ENCODE results near the gene GRIN2C. TPM values are rescaled to one million over a fixed set of nuclear protein-coding genes. Genes with fewer than 3 reads are reported as not detected.

Gene GRIN2C
- total RNA-seq, 1 experiment from 2014 or later: 0.11 TPM

GRCh38 chr17:74901353-74902135, 41.9 kb upstream of the GRIN2C start:
- TF ChIP-seq, protein P1, sequence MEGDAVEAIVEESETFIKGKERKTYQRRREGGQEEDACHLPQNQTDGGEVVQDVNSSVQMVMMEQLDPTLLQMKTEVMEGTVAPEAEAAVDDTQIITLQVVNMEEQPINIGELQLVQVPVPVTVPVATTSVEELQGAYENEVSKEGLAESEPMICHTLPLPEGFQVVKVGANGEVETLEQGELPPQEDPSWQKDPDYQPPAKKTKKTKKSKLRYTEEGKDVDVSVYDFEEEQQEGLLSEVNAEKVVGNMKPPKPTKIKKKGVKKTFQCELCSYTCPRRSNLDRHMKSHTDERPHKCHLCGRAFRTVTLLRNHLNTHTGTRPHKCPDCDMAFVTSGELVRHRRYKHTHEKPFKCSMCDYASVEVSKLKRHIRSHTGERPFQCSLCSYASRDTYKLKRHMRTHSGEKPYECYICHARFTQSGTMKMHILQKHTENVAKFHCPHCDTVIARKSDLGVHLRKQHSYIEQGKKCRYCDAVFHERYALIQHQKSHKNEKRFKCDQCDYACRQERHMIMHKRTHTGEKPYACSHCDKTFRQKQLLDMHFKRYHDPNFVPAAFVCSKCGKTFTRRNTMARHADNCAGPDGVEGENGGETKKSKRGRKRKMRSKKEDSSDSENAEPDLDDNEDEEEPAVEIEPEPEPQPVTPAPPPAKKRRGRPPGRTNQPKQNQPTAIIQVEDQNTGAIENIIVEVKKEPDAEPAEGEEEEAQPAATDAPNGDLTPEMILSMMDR (conservative IDR thresholded peaks at IDR 0.05): no peak
- no peak for TF ChIP-seq EZH2 (IDR thresholded peaks at IDR 0.05; ENCODE audit: low read depth)
- Histone ChIP-seq H4K20me1 (ENCODE audit: insufficient read depth) (no peaks in the 10 kb centered on the region), H3F3A (ENCODE audit: insufficient read depth, low read depth) (no peaks in the 10 kb centered on the region), H3K4me3 (no peak overlapping the region), H3K9me2 (ENCODE audit: insufficient read depth) (no peaks in the 10 kb centered on the region), H3K9me3 (ENCODE audit: insufficient read depth, low read depth) (no peaks in the 10 kb centered on the region), H3K4me2 (no peak overlapping the region), H3K4me1 (replicated peaks; ENCODE audit: insufficient read depth) (no peaks in the 10 kb centered on the region), H3K27me3 (ENCODE audit: insufficient read depth, low read depth) (peaks cover 20% of the 10 kb centered on the region), H3K36me3 (ENCODE audit: low read depth) (no peaks in the 10 kb centered on the region), H3K79me2 (ENCODE audit: low read depth) (no peaks in the 10 kb centered on the region), H2AFZ (no peak overlapping the region), H3K27ac (no peak overlapping the region)
- ChIA-PET CTCF (no interaction called here), POLR2A (ENCODE audit: unreplicated experiment) (no interaction called here)
- no peak for DNase-seq
- intact Hi-C loops (cut with micrococcal nuclease; ENCODE audit: unreplicated experiment): no loop called here
- BruUV-seq (replicated peaks): no TSS peak

DNA sequence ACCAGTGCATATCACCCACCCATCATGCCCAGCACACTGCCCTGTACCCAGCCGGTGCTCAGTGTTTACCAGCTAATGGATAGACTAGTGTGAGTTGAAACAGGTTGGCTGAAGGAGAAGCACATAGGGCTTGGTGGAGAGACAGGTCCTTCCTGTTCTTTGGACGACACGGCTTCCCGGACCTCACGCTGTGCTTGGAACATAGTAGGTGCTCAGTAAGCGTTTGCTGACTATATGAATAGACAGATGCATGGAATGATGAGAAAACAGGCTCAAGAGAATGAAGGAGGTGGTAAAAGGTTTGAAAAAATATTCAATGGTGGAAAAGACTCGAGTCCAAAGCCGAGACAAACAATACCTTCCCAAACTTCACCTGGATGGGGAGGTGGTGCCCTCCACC, 40.5 kb upstream of the GRIN2C start:
- no peak for DNase-seq
- H3K27ac ChIP-seq: no peak overlapping the region
- H3K4me1 ChIP-seq (replicated peaks; ENCODE audit: insufficient read depth): no peaks in the 10 kb centered on the region
- TF ChIP-seq, protein P1 (conservative IDR thresholded peaks at IDR 0.05): no peak
- TF ChIP-seq EZH2 (IDR thresholded peaks at IDR 0.05; ENCODE audit: low read depth): no peak
- H3K4me3 ChIP-seq: no peak overlapping the region
- H3F3A ChIP-seq (ENCODE audit: insufficient read depth, low read depth): no peaks in the 10 kb centered on the region
- BruUV-seq (replicated peaks): no TSS peak
- no peaks in the 10 kb centered on the region for H3K79me2 ChIP-seq (ENCODE audit: low read depth)
- no peak overlapping the region for H3K4me2 ChIP-seq
- H3K9me3 ChIP-seq (ENCODE audit: insufficient read depth, low read depth): no peaks in the 10 kb centered on the region
- intact Hi-C loops (cut with micrococcal nuclease; ENCODE audit: unreplicated experiment): no loop called here
- no peaks in the 10 kb centered on the region for H4K20me1 ChIP-seq (ENCODE audit: insufficient read depth)
- no peak overlapping the region for H2AFZ ChIP-seq
- POLR2A ChIA-PET (ENCODE audit: unreplicated experiment): no interaction called here
- no peaks in the 10 kb centered on the region for H3K9me2 ChIP-seq (ENCODE audit: insufficient read depth)
- H3K27me3 ChIP-seq (ENCODE audit: insufficient read depth, low read depth): peaks cover 33% of the 10 kb centered on the region
- CTCF ChIA-PET: no interaction called here
- no peaks in the 10 kb centered on the region for H3K36me3 ChIP-seq (ENCODE audit: low read depth)

DNA sequence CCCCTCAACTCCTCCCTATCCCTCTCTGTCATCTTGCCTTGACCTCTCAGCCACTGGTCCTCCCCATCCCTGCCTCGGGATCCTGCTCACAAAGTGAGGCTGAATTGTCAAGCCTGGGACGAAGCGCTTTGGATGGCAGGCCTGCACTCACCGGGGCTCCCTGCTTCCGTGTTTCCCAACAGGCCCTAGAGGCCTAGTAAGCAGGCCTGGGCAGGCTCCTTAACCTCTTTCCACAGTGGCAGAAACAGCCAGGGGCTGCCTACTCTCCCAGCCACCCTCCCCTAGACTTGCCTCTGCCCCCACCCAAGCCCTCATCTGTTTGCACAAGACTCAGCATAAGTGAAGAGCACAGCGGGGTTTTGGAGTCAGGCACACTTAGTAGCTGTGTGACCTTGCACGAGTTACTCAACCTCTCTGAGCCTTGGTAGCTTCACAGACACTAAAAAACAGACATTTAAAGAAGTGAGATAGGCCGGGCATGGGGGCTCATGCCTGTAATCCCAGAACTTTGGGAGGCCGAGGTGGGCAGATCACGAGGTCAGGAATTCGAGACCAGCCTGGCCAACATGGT, 38.8 kb upstream of the GRIN2C start:
- intact Hi-C loops (cut with micrococcal nuclease; ENCODE audit: unreplicated experiment): no loop called here

More for the DNA sequence above, 38.8 kb upstream of the GRIN2C start:
- ChIA-PET CTCF (interaction anchor here (0.6 kb wide), 1 partner anchor 229 kb away, joined by 3 read pairs; no protein-coding TSS in a partner anchor), POLR2A (ENCODE audit: unreplicated experiment) (interaction anchor here (0.5 kb wide), 2 partner anchors 25 to 977 kb away, joined by 4 to 6 read pairs; no protein-coding TSS in a partner anchor)
- no TSS peak for BruUV-seq (replicated peaks)
- no peaks in the 10 kb centered on the region for H3K79me2 ChIP-seq (ENCODE audit: low read depth)
- H3K4me2 ChIP-seq: no peak overlapping the region
- H3K4me3 ChIP-seq: no peak overlapping the region
- H3K27ac ChIP-seq: no peak overlapping the region
- no peaks in the 10 kb centered on the region for H3K4me1 ChIP-seq (replicated peaks; ENCODE audit: insufficient read depth)
- H3K9me3 ChIP-seq (ENCODE audit: insufficient read depth, low read depth): no peaks in the 10 kb centered on the region
- no peaks in the 10 kb centered on the region for H3K9me2 ChIP-seq (ENCODE audit: insufficient read depth)
- H3K36me3 ChIP-seq (ENCODE audit: low read depth): no peaks in the 10 kb centered on the region
- no peak overlapping the region for H2AFZ ChIP-seq
- H3K27me3 ChIP-seq (ENCODE audit: insufficient read depth, low read depth): peaks cover 46% of the 10 kb centered on the region
- H3F3A ChIP-seq (ENCODE audit: insufficient read depth, low read depth): no peaks in the 10 kb centered on the region
- DNase-seq: no peak
- TF ChIP-seq EZH2 (IDR thresholded peaks at IDR 0.05; ENCODE audit: low read depth): no peak
- TF ChIP-seq, protein P1 (conservative IDR thresholded peaks at IDR 0.05): no peak
- no peaks in the 10 kb centered on the region for H4K20me1 ChIP-seq (ENCODE audit: insufficient read depth)

All from PC-9 (cell line).